HG03103 (cell line): ENCODE measurements around the gene TADA1.
"Not testable (repeated sequence)": the region's sequence is repeated elsewhere in the genome, so short reads cannot be mapped to it uniquely, and the experiment has no call there.

ENCODE experiments used
- ATAC-seq: cut with Tn5 transposase; IDR thresholded peaks from one replicate; pipeline ENCODE4 v1.9.1; 2021; ENCODE audit warnings: low read depth; ENCODE audit not compliant: unreplicated experiment

The TADA1 gene

DNA sequence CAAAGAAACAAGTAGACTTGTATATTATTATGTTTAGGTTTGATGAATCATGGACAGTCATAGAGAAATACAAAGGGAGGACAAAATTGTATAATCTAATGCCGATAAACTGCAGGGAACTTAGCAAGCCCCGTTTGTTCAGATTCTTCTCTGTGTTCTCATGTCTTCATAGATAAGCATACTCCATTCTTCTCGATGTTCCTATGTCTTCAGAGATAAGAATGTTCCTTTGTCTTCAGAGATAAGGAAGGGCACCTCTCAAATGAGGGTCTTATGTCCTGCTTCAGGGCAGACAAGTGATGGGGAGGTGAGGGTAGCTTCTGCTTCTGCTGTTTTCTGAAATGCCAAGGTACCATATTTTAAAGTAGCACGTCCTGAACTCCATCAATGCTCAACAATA, 19.7 kb upstream of the TADA1 start:
- no peak for ATAC-seq

DNA sequence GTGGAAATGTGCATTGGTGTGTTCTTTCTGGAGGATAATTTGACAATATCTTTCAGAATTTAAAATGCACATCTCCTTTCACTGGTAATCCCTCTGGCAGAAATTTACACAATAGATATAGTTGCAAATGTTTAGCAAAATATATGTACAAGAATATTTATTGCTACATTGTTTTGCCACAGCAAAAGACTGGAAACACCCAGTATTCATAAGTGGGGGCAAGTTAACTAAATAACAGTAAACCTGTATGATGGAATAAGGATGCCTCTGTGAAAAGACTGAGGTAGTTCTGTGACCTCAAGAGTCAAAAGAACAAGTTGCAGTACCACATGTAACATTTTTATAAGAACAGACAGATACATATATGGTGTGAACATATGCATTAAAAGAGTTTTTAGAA, 13.7 kb upstream of the TADA1 start:
- ATAC-seq = no peak

DNA sequence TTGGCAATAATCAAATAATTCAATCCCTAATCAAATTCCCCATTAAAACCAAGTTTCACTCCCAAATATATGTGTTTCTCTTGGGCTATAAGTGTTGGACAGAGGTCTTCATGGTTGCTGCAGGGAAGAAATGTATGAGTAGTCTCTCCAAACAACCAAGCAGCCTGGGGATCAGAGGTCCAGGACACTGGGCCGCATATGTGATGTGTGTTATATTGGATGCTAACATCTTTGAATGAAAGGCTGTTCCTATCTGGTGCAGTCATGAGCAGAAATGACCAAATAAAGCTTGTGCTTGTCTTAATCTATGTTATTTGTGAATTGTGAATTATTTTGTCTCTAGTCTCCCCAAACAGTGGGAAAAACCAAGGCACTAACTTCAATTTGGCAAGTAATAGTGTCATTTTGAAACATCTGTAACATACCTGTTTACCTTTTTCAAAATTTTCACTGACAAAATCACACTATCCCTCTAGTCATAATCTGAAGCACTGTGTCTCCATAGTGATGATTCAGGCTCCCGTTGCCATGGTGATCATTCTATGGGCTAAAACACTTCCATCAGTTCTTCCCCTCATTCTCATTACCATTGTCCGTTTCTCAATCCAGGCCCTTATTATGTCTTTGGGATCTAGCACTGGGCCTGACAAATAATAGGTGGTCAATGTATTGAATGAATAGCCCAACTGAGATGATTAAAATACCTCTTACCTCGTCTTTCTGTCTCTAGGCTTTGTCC, 12.5 kb upstream of the TADA1 start:
- no peak for ATAC-seq

DNA sequence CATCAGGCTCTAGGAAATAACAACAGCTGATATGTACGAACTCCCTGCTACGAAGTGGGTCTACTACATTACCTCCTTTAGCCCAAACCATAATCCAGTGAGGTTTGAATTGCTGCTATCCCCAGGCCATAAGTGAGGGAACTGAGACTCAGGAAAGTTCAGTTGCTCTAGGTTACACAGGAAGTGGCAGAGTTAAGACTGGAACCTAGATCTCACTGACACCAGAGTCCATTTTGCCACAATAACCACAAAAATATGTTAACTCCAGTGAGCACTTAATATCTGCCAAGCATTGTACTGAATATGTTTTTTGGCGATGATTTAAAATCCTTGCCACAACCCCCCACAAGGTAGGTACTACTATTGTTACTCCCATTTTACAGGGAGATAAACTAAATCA, 8.9 kb upstream of the TADA1 start:
- no peak for ATAC-seq

- ATAC-seq = peak; percentile 60
Measured at GRCh38 chr1:166884040-166884642, 8.1 kb upstream of the TADA1 start.

DNA sequence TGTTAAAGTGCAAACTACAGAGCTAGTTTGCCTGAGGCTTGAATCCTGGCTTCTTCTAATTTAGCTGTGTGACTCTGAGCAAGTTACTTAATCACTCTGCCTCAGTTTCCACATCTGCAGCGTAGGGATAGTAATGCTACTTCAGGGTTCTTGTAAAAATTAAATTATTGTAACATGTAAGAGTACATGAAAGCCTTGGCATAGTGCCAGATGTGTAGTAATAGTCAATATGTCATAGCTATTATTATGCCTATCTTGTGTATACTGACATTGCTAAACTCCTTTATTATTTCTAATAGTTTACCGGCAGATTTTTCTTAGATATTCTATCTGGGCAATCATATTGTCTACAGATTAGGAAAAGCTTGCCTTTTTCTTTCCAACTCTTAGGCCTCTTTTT, 6.8 kb upstream of the TADA1 start:
- no peak for ATAC-seq

DNA sequence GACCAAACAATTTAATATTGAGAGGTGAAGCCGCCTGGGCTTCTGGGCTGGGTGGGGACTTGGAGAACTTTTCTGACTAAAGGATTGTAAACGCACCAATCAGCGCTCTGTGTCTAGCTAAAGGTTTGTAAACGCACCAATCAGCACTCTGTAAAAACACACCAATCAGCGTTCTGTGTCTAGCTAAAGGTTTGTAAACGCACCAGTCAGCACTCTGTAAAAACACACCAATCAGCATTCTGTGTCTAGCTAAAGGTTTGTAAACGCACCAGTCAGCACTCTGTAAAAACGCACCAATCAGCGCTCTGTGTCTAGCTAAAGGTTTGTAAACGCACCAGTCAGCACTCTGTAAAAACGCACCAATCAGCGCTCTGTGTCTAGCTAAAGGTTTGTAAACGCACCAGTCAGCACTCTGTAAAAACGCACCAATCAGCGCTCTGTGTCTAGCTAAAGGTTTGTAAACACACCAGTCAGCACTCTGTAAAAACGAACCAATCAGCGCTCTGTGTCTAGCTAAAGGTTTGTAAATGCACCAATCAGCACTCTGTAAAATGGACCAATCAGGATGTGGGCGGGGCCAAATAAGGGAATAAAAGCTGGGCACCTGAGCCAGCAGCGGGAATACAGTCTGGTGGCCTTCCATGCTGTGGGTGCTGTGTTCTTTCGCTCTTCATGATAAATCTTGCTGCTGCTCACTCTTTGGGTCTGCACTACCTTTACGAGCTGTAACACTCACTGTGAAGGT, 2.3 kb upstream of the TADA1 start:
- not testable (repeated sequence) for ATAC-seq

- ATAC-seq = peak; percentile 2
Measured at GRCh38 chr1:166876540-166876838, 425 bp upstream of the TADA1 start.

DNA sequence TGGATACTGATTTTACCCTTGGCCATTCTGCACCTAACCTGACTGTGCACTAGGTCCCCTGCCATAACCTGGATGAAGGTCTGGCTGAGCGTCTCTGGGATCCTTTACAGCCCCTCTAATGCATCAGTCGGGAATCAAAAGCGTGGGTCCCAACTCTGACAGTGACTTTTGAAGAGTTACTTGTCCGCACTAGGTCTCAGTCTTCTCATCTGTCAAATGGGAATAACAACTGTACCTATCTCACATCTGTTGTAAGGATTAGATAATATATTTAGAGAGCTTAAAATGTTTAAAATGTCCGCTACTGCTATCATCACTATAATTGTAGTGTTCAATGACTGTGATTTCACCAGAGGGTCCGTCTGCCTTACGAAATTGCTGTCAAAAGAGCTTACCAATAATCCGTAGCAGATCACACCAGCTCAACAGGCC, 746 bp downstream of the TADA1 start:
- no peak for ATAC-seq

DNA sequence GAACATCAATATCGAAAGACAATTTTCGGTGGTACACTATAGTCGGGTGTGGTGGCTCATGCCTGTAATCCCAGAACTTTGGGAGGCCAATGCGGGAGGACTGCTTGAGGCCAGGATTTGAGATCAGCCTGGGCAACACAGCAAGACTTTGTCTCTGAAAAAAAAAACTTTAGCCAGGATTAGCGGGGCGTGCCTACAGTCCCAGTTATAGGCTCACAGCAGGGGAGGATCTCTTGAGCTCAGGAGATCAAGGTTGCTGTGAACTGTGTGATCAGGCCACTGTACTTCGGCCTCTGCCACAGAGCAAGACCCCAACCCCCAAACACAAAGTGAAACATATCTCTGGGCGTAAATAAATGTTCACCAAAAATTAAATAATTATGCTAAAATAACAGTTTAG, 1.6 kb downstream of the TADA1 start:
- ATAC-seq = no peak

DNA sequence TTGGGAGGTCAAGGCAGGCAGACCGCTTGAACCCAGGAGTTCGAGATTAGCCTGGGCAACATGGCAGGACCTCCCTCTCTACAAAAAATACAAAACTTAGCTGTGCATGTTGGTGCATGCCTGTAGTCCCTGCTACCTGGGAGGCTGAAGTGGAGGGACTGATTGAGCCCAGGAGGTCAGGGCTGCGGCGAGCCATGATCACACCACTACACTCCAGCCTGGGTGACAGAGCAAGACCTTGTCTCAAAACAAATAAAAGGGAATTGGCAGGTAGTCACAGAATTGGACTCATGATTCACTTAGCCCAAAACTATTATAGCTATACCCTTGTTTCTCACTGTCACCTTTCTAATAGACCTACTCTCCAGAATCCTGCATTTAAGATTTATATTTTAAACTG, 5.5 kb downstream of the TADA1 start:
- no peak for ATAC-seq

- ATAC-seq = no peak
Measured at GRCh38 chr1:166869318-166870099, 6.6 kb downstream of the TADA1 start.

DNA sequence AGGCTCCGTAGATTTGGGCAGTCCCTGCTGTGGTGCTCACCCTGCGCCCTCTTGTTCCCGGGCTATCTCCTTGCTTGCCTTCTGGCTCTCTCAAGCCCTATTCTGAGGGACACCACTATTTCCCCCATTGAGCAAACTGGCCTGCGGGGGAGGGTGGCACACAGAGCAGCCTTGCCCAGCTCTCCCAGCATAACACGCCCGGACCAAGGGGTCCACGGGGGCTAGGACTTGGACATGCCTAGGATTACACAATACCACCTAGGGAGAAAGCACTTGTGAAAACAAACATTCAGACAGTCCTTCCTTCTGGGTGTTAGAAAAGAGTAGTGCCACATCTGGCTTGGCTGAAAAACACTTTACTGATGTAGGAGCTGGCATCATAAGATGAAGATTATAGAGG, 7.4 kb downstream of the TADA1 start:
- ATAC-seq = no peak

- ATAC-seq = no peak
Measured at GRCh38 chr1:166865926-166866325, 10.1 kb downstream of the TADA1 start.

GRCh38 chr1:166859597-166859996, 16.5 kb downstream of the TADA1 start:
- ATAC-seq = no peak

DNA sequence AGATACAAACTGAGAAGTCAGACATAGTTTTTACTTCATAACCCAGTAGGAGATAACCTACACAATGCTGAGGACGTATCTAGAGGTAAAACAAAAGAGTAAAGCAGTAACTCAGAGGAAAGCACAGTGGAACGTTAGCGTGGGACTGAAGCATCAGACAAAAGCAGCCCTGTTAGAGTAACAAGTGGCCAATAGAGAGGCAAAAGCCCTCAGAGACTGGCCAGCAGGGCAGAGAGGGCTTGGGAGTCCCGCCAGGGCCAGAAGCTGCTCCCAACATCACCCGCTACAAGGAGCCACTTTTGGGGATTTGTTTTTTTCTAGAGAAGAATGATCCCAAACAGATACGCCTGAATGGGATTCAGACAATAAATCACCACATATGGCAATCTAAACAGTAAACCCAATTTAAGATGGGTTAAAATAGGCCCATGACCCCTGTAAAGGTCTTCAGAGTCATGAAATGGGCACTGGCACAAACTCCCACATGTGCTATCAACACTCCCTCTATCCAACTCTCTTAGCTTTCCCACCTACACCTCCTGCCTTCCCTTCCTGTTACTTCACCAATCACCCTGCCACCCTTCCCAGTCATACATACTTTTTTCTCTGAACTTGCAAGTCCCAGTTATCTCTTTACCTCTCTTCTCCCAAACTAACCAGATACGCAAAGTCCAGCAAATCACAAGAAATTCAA, 17.2 kb downstream of the TADA1 start:
- no peak for ATAC-seq

- ATAC-seq = no peak
Measured at GRCh38 chr1:166857995-166858394, 18.1 kb downstream of the TADA1 start.

DNA sequence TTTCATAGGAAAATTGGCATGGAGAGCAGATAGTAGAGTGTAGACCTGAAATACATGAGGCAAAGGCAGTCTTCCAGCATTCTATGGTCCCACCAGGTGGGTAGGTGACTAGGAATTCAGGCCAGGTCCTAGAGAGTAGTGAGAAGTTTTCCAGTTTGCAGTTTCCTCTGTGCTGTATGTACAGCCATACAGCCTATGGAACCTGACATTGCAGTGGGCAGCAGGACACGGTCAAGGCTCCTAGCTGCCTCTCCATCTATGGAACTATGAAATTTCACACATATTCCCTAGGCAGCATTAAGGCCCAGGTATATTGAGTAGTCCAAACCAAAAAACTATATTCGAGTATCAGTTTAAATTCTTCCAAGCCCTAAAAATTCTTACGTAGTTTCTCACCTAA, 20.5 kb downstream of the TADA1 start:
- no peak for ATAC-seq

GRCh38 chr1:166852918-166853317, 23.1 kb downstream of the TADA1 start:
- ATAC-seq = no peak

DNA sequence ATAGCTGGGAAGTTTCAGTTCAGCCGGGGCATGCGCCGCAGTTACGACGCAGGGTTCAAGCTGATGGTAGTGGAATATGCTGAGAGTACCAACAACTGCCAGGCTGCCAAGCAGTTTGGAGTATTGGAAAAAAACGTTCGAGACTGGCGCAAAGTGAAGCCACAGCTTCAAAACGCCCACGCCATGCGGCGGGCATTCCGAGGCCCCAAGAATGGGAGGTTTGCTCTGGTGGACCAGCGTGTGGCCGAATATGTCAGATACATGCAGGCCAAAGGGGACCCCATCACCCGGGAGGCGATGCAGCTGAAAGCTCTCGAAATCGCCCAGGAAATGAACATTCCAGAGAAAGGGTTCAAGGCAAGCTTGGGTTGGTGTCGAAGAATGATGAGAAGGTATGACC, 26.9 kb downstream of the TADA1 start:
- no peak for ATAC-seq

DNA sequence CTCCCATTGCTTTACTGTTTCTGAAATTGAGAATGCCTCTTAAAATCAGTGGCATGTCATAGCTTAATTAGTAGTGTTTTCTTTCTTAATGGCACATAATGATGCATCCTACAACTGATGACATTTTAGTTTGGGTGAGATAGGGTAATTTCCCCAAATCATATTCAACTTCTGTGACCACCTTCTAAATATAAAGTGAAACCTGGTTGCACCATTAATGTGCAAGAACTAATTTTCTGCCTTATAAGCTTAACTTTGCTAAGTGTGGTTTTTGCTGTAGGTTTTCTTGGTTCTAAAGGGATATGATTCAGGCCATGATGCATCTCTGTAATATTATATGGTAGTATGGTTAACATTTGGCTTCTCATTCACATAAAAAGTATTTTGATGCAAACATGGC, 27.9 kb downstream of the TADA1 start:
- no peak for ATAC-seq
